IMR-90 (cell line): ENCODE measurements around the gene LGALSL. TPM values are rescaled to one million over a fixed set of nuclear protein-coding genes. Genes with fewer than 3 reads are reported as not detected.

Experiments used
- ATAC-seq: fragments of 200-7000 bp; cut with Tn5 transposase; 2 replicates; pipeline ENCODE4 v1.9.1; 2020; ENCODE audit warnings: low read depth, mild to moderate bottlenecking, moderate library complexity
- BruUV-seq: library from RNA; stranded (reverse); fragments of 400-500 nt; replicated peaks from 2 replicates; lab custom pipeline; 2021; lab: Mats Ljungman, UMichigan
- CTCF ChIA-PET: fragments of 300-600 bp; formaldehyde crosslinking; extraction: SDS; loops from one replicate; lab custom pipeline; 2021; ENCODE audit warnings: antibody characterized with exemption; lab: Yijun Ruan, JAX
- POLR2A ChIA-PET: fragments of 300-600 bp; sonication (Branson Sonifier 250); formaldehyde crosslinking; loops from one replicate; lab custom pipeline; 2022; ENCODE audit warnings: antibody characterized with exemption; ENCODE audit not compliant: unreplicated experiment; lab: Charles Lee
- DNase-seq: peaks from one replicate; pipeline ENCODE4 v3.0.0; 2013
- H2AFZ ChIP-seq: replicated peaks from 2 replicates; pipeline ENCODE3; 2013; ENCODE audit warnings: low read length, mild to moderate bottlenecking; ENCODE audit not compliant: poor library complexity
- H2AK5ac ChIP-seq: 2 replicates; pipeline ENCODE4 v1.6.1; 2013; ENCODE audit warnings: low read depth, low read length, inconsistent platforms
- H2AK9ac ChIP-seq: replicated peaks from 2 replicates; pipeline ENCODE3; 2013; ENCODE audit warnings: mild to moderate bottlenecking, low read depth, low read length, moderate library complexity; ENCODE audit not compliant: poor library complexity
- H2BK120ac ChIP-seq: 2 replicates; pipeline ENCODE4 v1.6.1; 2013; ENCODE audit warnings: low read depth, low read length, inconsistent platforms
- H2BK15ac ChIP-seq: 3 replicates; pipeline ENCODE4 v1.6.1; 2013; ENCODE audit warnings: low read depth, low read length, inconsistent platforms
- H2BK20ac ChIP-seq: 2 replicates; pipeline ENCODE4 v1.6.1; 2013; ENCODE audit warnings: low read depth, mild to moderate bottlenecking, inconsistent platforms, low read length, moderate library complexity
- H2BK5ac ChIP-seq: 2 replicates; pipeline ENCODE4 v1.6.1; 2013; ENCODE audit warnings: mild to moderate bottlenecking, low read depth, low read length, inconsistent platforms; ENCODE audit not compliant: poor library complexity, severe bottlenecking
- H3K14ac ChIP-seq: replicated peaks from 2 replicates; pipeline ENCODE4 v1.6.1; 2013; ENCODE audit warnings: low read depth, low read length, inconsistent platforms
- H3K18ac ChIP-seq: 2 replicates; pipeline ENCODE4 v1.6.1; 2013; ENCODE audit warnings: low read depth, low read length, control low read depth
- H3K23ac ChIP-seq: 2 replicates; pipeline ENCODE4 v1.6.1; 2013; ENCODE audit warnings: low read depth, low read length, inconsistent platforms
- H3K27ac ChIP-seq: 2 replicates; pipeline ENCODE4 v1.5.1; 2013; ENCODE audit warnings: mild to moderate bottlenecking, control low read depth, low read length; ENCODE audit not compliant: insufficient read depth
- H3K27me3 ChIP-seq: 2 replicates; pipeline ENCODE4 v1.6.1; 2013; ENCODE audit warnings: low read length; ENCODE audit not compliant: control insufficient read depth, insufficient read depth
- H3K36me3 ChIP-seq: 2 replicates; pipeline ENCODE4 v1.6.1; 2013; ENCODE audit warnings: low read length, mixed read lengths; ENCODE audit not compliant: control insufficient read depth, insufficient read depth
- H3K4ac ChIP-seq: 2 replicates; pipeline ENCODE4 v1.6.1; 2013; ENCODE audit warnings: low read depth, low read length, inconsistent platforms
- H3K4me1 ChIP-seq: 2 replicates; pipeline ENCODE4 v1.6.1; 2013; ENCODE audit warnings: low read length, mixed read lengths; ENCODE audit not compliant: control insufficient read depth, insufficient read depth
- H3K4me2 ChIP-seq: 2 replicates; pipeline ENCODE4 v1.6.1; 2013; ENCODE audit warnings: low read depth, mild to moderate bottlenecking, control low read depth, low read length, moderate library complexity
- H3K4me3 ChIP-seq: 2 replicates; pipeline ENCODE4 v1.5.1; 2013; ENCODE audit warnings: low read depth, mild to moderate bottlenecking, control low read depth, low read length, moderate library complexity; ENCODE audit not compliant: insufficient read depth
- H3K56ac ChIP-seq: 2 replicates; pipeline ENCODE4 v1.6.1; 2013; ENCODE audit warnings: low read length, inconsistent platforms; ENCODE audit not compliant: insufficient read depth; ENCODE audit errors: extremely low read depth
- H3K79me1 ChIP-seq, 2 experiments: 2 replicates each; pipeline ENCODE4 v1.6.1; 2013; ENCODE audit warnings: low read length in 2 of 2, inconsistent platforms in 1 of 2, low read depth in 1 of 2
- H3K9ac ChIP-seq: 2 replicates; pipeline ENCODE4 v1.6.1; 2013; ENCODE audit warnings: low read depth, low read length, control low read depth
- H3K9me1 ChIP-seq: 2 replicates; pipeline ENCODE4 v1.6.1; 2013; ENCODE audit warnings: low read length, inconsistent platforms; ENCODE audit not compliant: insufficient read depth
- H3K9me3 ChIP-seq: 2 replicates; pipeline ENCODE4 v1.6.1; 2013; ENCODE audit warnings: low read length; ENCODE audit not compliant: control insufficient read depth, insufficient read depth
- H4K20me1 ChIP-seq: 2 replicates; pipeline ENCODE4 v1.6.1; 2013; ENCODE audit warnings: low read length, inconsistent platforms; ENCODE audit not compliant: insufficient read depth
- H4K5ac ChIP-seq: 2 replicates; pipeline ENCODE4 v1.6.1; 2013; ENCODE audit warnings: mild to moderate bottlenecking, low read depth, low read length, control low read depth
- H4K8ac ChIP-seq, 2 experiments: 2 replicates each; pipeline ENCODE4 v1.6.1; 2013; ENCODE audit warnings: low read depth in 2 of 2, low read length in 2 of 2, control low read depth in 1 of 2, inconsistent platforms in 1 of 2
- H4K91ac ChIP-seq: 2 replicates; pipeline ENCODE4 v1.6.1; 2013; ENCODE audit warnings: low read depth, low read length, inconsistent platforms; ENCODE audit not compliant: insufficient read depth
- BHLHE40 ChIP-seq: fragments of 150-350 bp; IDR thresholded peaks from 2 replicates; pipeline ENCODE4 v1.6.1; 2016; ENCODE audit warnings: mild to moderate bottlenecking, low read depth, low read length
- CEBPB ChIP-seq: IDR thresholded peaks from 2 replicates; pipeline ENCODE4 v1.6.1; 2012; ENCODE audit warnings: low read depth, low read length, improper control_type of control experiment
- CHD1 ChIP-seq: IDR thresholded peaks from 2 replicates; pipeline ENCODE4 v1.6.1; 2012; ENCODE audit warnings: low read depth, low read length, improper control_type of control experiment
- FOS ChIP-seq: fragments of 150-350 bp; IDR thresholded peaks from 2 replicates; pipeline ENCODE4 v1.6.1; 2016; ENCODE audit warnings: low read depth, low read length
- MAFK ChIP-seq: IDR thresholded peaks from 2 replicates; pipeline ENCODE4 v1.6.1; 2012; ENCODE audit warnings: low read depth, low read length, improper control_type of control experiment
- MAZ ChIP-seq: IDR thresholded peaks from 2 replicates; pipeline ENCODE4 v1.6.1; 2012; ENCODE audit warnings: low read depth, mild to moderate bottlenecking, low read length, improper control_type of control experiment, moderate library complexity, borderline replicate concordance
- NFE2L2 ChIP-seq: fragments of 150-350 bp; IDR thresholded peaks from 2 replicates; pipeline ENCODE4 v1.6.1; 2016; ENCODE audit warnings: low read depth, mild to moderate bottlenecking, low read length
- POLR2A ChIP-seq: IDR thresholded peaks from 2 replicates; pipeline ENCODE4 v1.6.1; 2012; ENCODE audit warnings: mild to moderate bottlenecking, low read depth, low read length
- RCOR1 ChIP-seq: IDR thresholded peaks from 2 replicates; pipeline ENCODE4 v1.6.1; 2012; ENCODE audit warnings: mild to moderate bottlenecking, low read length, improper control_type of control experiment; ENCODE audit not compliant: insufficient replicate concordance
- RFX5 ChIP-seq: IDR thresholded peaks from 2 replicates; pipeline ENCODE4 v1.8.0; 2012; ENCODE audit warnings: low read depth, mild to moderate bottlenecking, low read length, moderate library complexity
- SMC3 ChIP-seq: fragments of 150-350 bp; IDR thresholded peaks from 2 replicates; pipeline ENCODE4 v1.6.1; 2016; ENCODE audit warnings: low read depth, mild to moderate bottlenecking, antibody characterized with exemption, low read length, moderate library complexity
- WGBS, 2 experiments: methylation state at CpG; one replicate each; pipeline versions ENCODE4 v1.1.5 to v1.1.7; 2013; ENCODE audit warnings: missing lambda C conversion rate in 2 of 2; ENCODE audit not compliant: insufficient read length in 1 of 2; ENCODE audit errors: extremely low coverage in 2 of 2; 5-methylcytosine and 5-hydroxymethylcytosine counted together
- dilution Hi-C: fragments of 300-500 bp; cut with HindIII; formaldehyde crosslinking; loops from one replicate; pipeline ENCODE4 v1.14.3; 2018; ENCODE audit warnings: low sequenced_read_pairs; ENCODE audit not compliant: unreplicated experiment
- in situ Hi-C: fragments of 300-500 bp; cut with MboI; formaldehyde crosslinking; loops from 3 replicates; pipeline ENCODE4 v1.14.3; 2019; ENCODE audit warnings: low sequenced_read_pairs, inconsistent platforms, mixed read lengths
- intact Hi-C: fragments of 100-400 bp; cut with micrococcal nuclease; formaldehyde crosslinking; loops from 2 replicates; pipeline ENCODE4 v1.10.0; 2022
- polyA plus RNA-seq, 3 experiments: library from polyadenylated mRNA; depleted of rRNA; stranded (reverse); fragments of >200 nt; gene quantifications; 2 replicates each; pipeline ENCODE4 v1.2.3, GENCODE V29; 2012; ENCODE audit warnings: low replicate concordance in 1 of 3
- total RNA-seq: library from RNA; depleted of rRNA; stranded (reverse); fragments of >200 nt; gene quantifications from 2 replicates; pipeline ENCODE4 v1.2.3, GENCODE V29; 2012
- TF ChIP-seq, protein P1 (sequence below): conservative IDR thresholded peaks from 2 replicates; pipeline ENCODE4 v1.5.1; 2012; ENCODE audit warnings: mild to moderate bottlenecking, low read depth, low read length, improper control_type of control experiment
- TF ChIP-seq, protein P2 (sequence below): fragments of 150-350 bp; IDR thresholded peaks from 2 replicates; pipeline ENCODE4 v1.6.1; 2017; ENCODE audit warnings: mild to moderate bottlenecking, antibody characterized with exemption, low read length, low read depth
- TF ChIP-seq, protein P3 (sequence below): fragments of 150-350 bp; IDR thresholded peaks from 2 replicates; pipeline ENCODE4 v1.6.1; 2016; ENCODE audit warnings: low read depth, mild to moderate bottlenecking, low read length, moderate library complexity, borderline replicate concordance

LGALSL gene
- total and polyA plus RNA-seq, 2 of the 4 experiments (the other 2 are of a cell fraction): 0.86 to 2.9 TPM

GRCh38 chr2:64472881-64473280 is 18.9 kb downstream of the LGALSL start:
- ATAC-seq (no peak), DNase-seq (no peak)
- H2AK5ac ChIP-seq: no peak overlapping the region
- no peak overlapping the region for H3K4ac ChIP-seq
- H3K56ac ChIP-seq: no peak overlapping the region
- TF ChIP-seq BHLHE40 (no peak), CEBPB (no peak), RFX5 (no peak), CHD1 (no peak), MAZ (no peak), POLR2A (no peak), RCOR1 (no peak), FOS (no peak), SMC3 (no peak), NFE2L2 (no peak), MAFK (no peak)
- TF ChIP-seq, protein P1, sequence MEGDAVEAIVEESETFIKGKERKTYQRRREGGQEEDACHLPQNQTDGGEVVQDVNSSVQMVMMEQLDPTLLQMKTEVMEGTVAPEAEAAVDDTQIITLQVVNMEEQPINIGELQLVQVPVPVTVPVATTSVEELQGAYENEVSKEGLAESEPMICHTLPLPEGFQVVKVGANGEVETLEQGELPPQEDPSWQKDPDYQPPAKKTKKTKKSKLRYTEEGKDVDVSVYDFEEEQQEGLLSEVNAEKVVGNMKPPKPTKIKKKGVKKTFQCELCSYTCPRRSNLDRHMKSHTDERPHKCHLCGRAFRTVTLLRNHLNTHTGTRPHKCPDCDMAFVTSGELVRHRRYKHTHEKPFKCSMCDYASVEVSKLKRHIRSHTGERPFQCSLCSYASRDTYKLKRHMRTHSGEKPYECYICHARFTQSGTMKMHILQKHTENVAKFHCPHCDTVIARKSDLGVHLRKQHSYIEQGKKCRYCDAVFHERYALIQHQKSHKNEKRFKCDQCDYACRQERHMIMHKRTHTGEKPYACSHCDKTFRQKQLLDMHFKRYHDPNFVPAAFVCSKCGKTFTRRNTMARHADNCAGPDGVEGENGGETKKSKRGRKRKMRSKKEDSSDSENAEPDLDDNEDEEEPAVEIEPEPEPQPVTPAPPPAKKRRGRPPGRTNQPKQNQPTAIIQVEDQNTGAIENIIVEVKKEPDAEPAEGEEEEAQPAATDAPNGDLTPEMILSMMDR: no peak
- TF ChIP-seq, protein P2, sequence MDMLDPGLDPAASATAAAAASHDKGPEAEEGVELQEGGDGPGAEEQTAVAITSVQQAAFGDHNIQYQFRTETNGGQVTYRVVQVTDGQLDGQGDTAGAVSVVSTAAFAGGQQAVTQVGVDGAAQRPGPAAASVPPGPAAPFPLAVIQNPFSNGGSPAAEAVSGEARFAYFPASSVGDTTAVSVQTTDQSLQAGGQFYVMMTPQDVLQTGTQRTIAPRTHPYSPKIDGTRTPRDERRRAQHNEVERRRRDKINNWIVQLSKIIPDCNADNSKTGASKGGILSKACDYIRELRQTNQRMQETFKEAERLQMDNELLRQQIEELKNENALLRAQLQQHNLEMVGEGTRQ: no peak
- TF ChIP-seq, protein P3, sequence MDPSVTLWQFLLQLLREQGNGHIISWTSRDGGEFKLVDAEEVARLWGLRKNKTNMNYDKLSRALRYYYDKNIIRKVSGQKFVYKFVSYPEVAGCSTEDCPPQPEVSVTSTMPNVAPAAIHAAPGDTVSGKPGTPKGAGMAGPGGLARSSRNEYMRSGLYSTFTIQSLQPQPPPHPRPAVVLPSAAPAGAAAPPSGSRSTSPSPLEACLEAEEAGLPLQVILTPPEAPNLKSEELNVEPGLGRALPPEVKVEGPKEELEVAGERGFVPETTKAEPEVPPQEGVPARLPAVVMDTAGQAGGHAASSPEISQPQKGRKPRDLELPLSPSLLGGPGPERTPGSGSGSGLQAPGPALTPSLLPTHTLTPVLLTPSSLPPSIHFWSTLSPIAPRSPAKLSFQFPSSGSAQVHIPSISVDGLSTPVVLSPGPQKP: no peak
- no CpG with 5 or more reads among the region's 3 CpGs for WGBS, 2 experiments
- H3K79me1 ChIP-seq: no peaks in the 10 kb centered on the region
- in situ Hi-C loops: no loop called here
- no peak overlapping the region for H4K91ac ChIP-seq
- H4K20me1 ChIP-seq: no peaks in the 10 kb centered on the region
- H3K9ac ChIP-seq: no peak overlapping the region
- no peaks in the 10 kb centered on the region for H3K4me1 ChIP-seq
- no peak overlapping the region for H4K5ac ChIP-seq
- no peaks in the 10 kb centered on the region for H3K9me3 ChIP-seq
- no peak overlapping the region for H2AK9ac ChIP-seq
- H2BK15ac ChIP-seq: no peak overlapping the region
- no peak overlapping the region for H3K23ac ChIP-seq
- ChIA-PET CTCF (interaction anchor here (0.6 to 1.1 kb wide), 2 partner anchors 8 to 117 kb away, joined by 3 read pairs; no protein-coding TSS in a partner anchor), POLR2A (no interaction called here)
- H4K8ac ChIP-seq: no peak overlapping the region
- no peaks in the 10 kb centered on the region for H3K36me3 ChIP-seq
- H3K4me3 ChIP-seq: no peak overlapping the region
- intact Hi-C loops: no loop called here
- BruUV-seq: no TSS peak
- H2BK5ac ChIP-seq: no peak overlapping the region
- H3K9me1 ChIP-seq: no peaks in the 10 kb centered on the region
- H3K27me3 ChIP-seq: peaks cover 58% of the 10 kb centered on the region
- H2AFZ ChIP-seq: no peak overlapping the region
- dilution Hi-C loops: no loop called here
- no peak overlapping the region for H2BK20ac ChIP-seq
- no peak overlapping the region for H3K18ac ChIP-seq
- H3K27ac ChIP-seq: no peak overlapping the region
- H3K14ac ChIP-seq: no peak overlapping the region
- no peak overlapping the region for H3K4me2 ChIP-seq
- no peak overlapping the region for H2BK120ac ChIP-seq
